Endodermal cell (in vitro differentiated cells): ENCODE results near the gene NRAP. TPM values are rescaled to one million over a fixed set of nuclear protein-coding genes. Genes with fewer than 3 reads are reported as not detected.

Experiments used
- DNase-seq: peaks from one replicate; pipeline ENCODE4 v3.0.0-alpha.2; 2017
- H3K27ac ChIP-seq: 2 replicates; pipeline ENCODE4 v1.5.1; 2013; ENCODE audit warnings: mild to moderate bottlenecking, low read depth, low read length, moderate library complexity
- H3K27me3 ChIP-seq: 2 replicates; pipeline ENCODE4 v1.6.1; 2013; ENCODE audit warnings: mild to moderate bottlenecking, low read length, moderate library complexity; ENCODE audit not compliant: insufficient read depth, control insufficient read depth, poor library complexity, severe bottlenecking
- H3K36me3 ChIP-seq: 2 replicates; pipeline ENCODE4 v1.7.0; 2013; ENCODE audit warnings: mild to moderate bottlenecking, low read length, moderate library complexity; ENCODE audit not compliant: control insufficient read depth, insufficient read depth
- H3K4me1 ChIP-seq: one replicate; pipeline ENCODE4 v1.7.0; 2013; ENCODE audit warnings: low read length; ENCODE audit not compliant: control insufficient read depth, insufficient read depth
- H3K4me3 ChIP-seq: 2 replicates; pipeline ENCODE4 v1.5.1; 2013; ENCODE audit warnings: mild to moderate bottlenecking, low read length, moderate library complexity
- H3K9ac ChIP-seq: 2 replicates; pipeline ENCODE4 v1.6.1; 2013; ENCODE audit warnings: mild to moderate bottlenecking, low read length, moderate library complexity; ENCODE audit not compliant: poor library complexity, severe bottlenecking; ENCODE audit errors: extremely low read depth
- H3K9me3 ChIP-seq: 2 replicates; pipeline ENCODE4 v1.6.1; 2013; ENCODE audit warnings: mild to moderate bottlenecking, low read length, moderate library complexity; ENCODE audit not compliant: control insufficient read depth
- H3K27ac Mint-ChIP-seq: 2 replicates; pipeline ENCODE4 v1.8.0; 2020; ENCODE audit warnings: mixed read lengths
- H3K27me3 Mint-ChIP-seq: 2 replicates; pipeline ENCODE4 v1.8.0; 2021; ENCODE audit warnings: mild to moderate bottlenecking, mixed read lengths; ENCODE audit not compliant: insufficient read depth
- H3K36me3 Mint-ChIP-seq: 2 replicates; pipeline ENCODE4 v1.8.0; 2020; ENCODE audit warnings: low read depth, mixed read lengths
- H3K4me1 Mint-ChIP-seq: 2 replicates; pipeline ENCODE4 v1.8.0; 2020; ENCODE audit warnings: mixed read lengths
- H3K4me3 Mint-ChIP-seq: 2 replicates; pipeline ENCODE4 v1.8.0; 2020; ENCODE audit warnings: mild to moderate bottlenecking, moderate library complexity, mixed read lengths
- H3K9me3 Mint-ChIP-seq: 2 replicates; pipeline ENCODE4 v1.8.0; 2020; ENCODE audit warnings: mild to moderate bottlenecking, mixed read lengths
- WGBS, 2 experiments: methylation state at CpG; one replicate each; pipeline versions ENCODE4 v1.1.5 to v1.1.7; 2013; ENCODE audit warnings: missing lambda C conversion rate in 2 of 2, mixed read lengths in 1 of 2; ENCODE audit not compliant: insufficient coverage in 1 of 2, insufficient read length in 1 of 2; 5-methylcytosine and 5-hydroxymethylcytosine counted together
- long read RNA-seq, 4 experiments: library from polyadenylated mRNA in 2 of 4; library from RNA in 1 of 4; library from capped mRNA in 1 of 4; stranded (forward) in 3 of 4; unstranded in 1 of 4; transcript quantifications; one replicate each; pipeline ENCODE4 v2.0.0, GENCODE V29; 2020 to 2021; ENCODE audit warnings: inconsistent platforms in 1 of 4
- polyA plus RNA-seq, 2 experiments: library from polyadenylated mRNA; stranded (reverse); fragments of 50-300 nt; gene quantifications; one replicate each; pipeline ENCODE4 v1.2.3, GENCODE V29; 2013
- total RNA-seq, 2 donors: library from RNA; stranded (reverse); fragmentation: NEBNext Ultra II Directional in 1 of 2; extraction: Animal tissue kit (Norgen Biotek cat#: 25700) in 1 of 2; gene quantifications; 2 replicates in 1 of 2; 3 replicates in 1 of 2; pipeline ENCODE4 v1.2.1, GENCODE V29; 2021
- TF ChIP-seq, protein P1 (sequence below): fragments of 200-600 bp; sonication (generic); conservative IDR thresholded peaks from 2 replicates; pipeline ENCODE4 v1.5.0; 2021; ENCODE audit warnings: antibody characterized with exemption, mild to moderate bottlenecking

The NRAP gene, protein sequence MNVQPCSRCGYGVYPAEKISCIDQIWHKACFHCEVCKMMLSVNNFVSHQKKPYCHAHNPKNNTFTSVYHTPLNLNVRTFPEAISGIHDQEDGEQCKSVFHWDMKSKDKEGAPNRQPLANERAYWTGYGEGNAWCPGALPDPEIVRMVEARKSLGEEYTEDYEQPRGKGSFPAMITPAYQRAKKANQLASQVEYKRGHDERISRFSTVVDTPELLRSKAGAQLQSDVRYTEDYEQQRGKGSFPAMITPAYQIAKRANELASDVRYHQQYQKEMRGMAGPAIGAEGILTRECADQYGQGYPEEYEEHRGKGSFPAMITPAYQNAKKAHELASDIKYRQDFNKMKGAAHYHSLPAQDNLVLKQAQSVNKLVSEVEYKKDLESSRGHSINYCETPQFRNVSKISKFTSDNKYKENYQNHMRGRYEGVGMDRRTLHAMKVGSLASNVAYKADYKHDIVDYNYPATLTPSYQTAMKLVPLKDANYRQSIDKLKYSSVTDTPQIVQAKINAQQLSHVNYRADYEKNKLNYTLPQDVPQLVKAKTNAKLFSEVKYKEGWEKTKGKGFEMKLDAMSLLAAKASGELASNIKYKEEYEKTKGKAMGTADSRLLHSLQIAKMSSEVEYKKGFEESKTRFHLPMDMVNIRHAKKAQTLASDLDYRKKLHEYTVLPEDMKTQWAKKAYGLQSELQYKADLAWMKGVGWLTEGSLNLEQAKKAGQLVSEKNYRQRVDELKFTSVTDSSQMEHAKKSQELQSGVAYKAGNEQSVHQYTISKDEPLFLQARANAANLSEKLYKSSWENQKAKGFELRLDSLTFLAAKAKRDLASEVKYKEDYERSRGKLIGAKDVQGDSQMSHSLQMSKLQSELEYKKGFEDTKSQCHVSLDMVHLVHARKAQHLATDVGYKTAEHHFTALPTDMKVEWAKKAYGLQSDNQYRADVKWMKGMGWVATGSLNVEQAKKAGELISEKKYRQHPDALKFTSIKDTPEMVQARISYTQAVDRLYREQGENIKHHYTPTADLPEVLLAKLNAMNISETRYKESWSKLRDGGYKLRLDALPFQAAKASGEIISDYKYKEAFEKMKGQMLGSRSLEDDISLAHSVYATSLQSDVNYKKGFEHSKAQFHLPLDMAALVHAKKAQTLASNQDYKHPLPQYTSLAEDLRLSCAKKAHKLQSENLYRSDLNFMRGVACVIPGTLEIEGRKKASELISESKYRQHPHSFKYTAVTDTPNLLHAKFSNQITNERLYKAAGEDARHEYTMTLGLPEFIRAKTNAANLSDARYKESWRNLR (N-terminal part only)
- under 1 TPM; 0.09 to 0.11 TPM for total RNA-seq
- 0.11 TPM for polyA plus RNA-seq (2013, experiment 1 of 2)
- 0.04 TPM for polyA plus RNA-seq (2013, experiment 2 of 2)
- long read RNA-seq, experiment 1, result 0 reads
- long read RNA-seq, experiment 2, partial matches to known transcripts, result 0 of 1 reads
- long read RNA-seq, experiment 2, other reads (novel, unspliced or antisense), result 1 of 1 reads
- long read RNA-seq, experiment 3, partial matches to known transcripts, result 0 of 2 reads
- long read RNA-seq, experiment 3, other reads (novel, unspliced or antisense), result 2 of 2 reads
- long read RNA-seq, experiment 4, result 0 reads

DNA sequence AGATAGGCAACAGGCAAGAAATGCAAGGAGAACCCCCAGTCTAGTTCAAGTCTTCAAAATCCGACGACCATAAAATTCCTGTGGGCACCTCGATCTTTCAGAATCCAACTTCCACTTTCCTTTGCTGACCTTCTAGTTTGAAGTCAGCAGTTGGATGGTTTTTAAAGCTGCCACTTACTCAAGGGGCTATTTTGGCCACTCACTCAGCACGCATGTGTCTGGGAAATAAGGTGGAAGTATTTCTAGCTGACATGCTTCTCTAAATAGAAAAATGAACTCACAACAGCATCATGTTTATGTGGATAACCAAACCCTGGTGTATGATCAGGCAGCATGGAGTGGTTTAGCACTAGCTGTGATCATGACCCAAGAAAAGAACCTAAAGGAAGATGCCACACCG is at the start of gene NRAP:
TSS of gene NRAP (minus strand) at position 134 of the 400 bp plus-strand sequence. CDS start 159 bp downstream, outside the sequence.
- Histone ChIP-seq H3K27me3 (no peaks in the 10 kb centered on the region), H3K4me1 (no peaks in the 10 kb centered on the region), H3K4me3 (no peak within 1 kb of the TSS), H3K9ac (no peak within 1 kb of the TSS), H3K36me3 (no peaks in the 10 kb centered on the region), H3K9me3 (no peaks in the 10 kb centered on the region), H3K27ac (no peak within 1 kb of the TSS)
- TF ChIP-seq, protein P1, sequence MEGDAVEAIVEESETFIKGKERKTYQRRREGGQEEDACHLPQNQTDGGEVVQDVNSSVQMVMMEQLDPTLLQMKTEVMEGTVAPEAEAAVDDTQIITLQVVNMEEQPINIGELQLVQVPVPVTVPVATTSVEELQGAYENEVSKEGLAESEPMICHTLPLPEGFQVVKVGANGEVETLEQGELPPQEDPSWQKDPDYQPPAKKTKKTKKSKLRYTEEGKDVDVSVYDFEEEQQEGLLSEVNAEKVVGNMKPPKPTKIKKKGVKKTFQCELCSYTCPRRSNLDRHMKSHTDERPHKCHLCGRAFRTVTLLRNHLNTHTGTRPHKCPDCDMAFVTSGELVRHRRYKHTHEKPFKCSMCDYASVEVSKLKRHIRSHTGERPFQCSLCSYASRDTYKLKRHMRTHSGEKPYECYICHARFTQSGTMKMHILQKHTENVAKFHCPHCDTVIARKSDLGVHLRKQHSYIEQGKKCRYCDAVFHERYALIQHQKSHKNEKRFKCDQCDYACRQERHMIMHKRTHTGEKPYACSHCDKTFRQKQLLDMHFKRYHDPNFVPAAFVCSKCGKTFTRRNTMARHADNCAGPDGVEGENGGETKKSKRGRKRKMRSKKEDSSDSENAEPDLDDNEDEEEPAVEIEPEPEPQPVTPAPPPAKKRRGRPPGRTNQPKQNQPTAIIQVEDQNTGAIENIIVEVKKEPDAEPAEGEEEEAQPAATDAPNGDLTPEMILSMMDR, result no peak
- peaks cover 2% of the 10 kb centered on the region for H3K27me3 Mint-ChIP-seq
- no peak for DNase-seq
- no peak within 1 kb of the TSS for H3K4me3 Mint-ChIP-seq
- H3K9me3 Mint-ChIP-seq, result no peaks in the 10 kb centered on the region
- peaks cover 11% of the 10 kb centered on the region for H3K4me1 Mint-ChIP-seq
- no peaks in the 10 kb centered on the region for H3K36me3 Mint-ChIP-seq
- H3K27ac Mint-ChIP-seq, result no peak within 1 kb of the TSS
- WGBS, 2 experiments, result 90 to 94% methylated on average over 3 to 5 of the region's 5 CpGs

DNA sequence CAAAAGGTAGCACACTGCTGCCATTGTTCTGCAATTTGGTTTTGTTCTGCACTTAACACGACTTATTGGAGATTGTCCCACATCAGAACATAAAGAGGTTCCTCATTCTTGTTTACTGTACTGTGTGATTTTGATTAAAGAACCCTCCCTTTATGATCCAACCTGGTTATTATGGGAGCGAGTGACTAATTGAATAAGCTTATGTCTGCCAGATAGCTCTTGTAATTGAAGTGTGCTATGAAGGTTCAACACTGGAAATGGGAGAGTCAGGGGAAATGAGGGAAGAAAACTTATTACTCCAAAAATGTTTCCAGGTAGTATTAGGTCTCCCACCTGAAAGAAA is 49.8 kb upstream of the NRAP start:
- Mint-ChIP-seq H3K27me3 (no peaks in the 10 kb centered on the region), H3K36me3 (peaks cover 11% of the 10 kb centered on the region), H3K4me1 (peaks cover 34% of the 10 kb centered on the region), H3K9me3 (no peaks in the 10 kb centered on the region), H3K4me3 (no peak overlapping the region), H3K27ac (no peak overlapping the region)
- TF ChIP-seq, protein P1, result no peak
- DNase-seq, result no peak
- no peaks in the 10 kb centered on the region for H3K27me3 ChIP-seq
- no peak overlapping the region for H3K4me3 ChIP-seq
- WGBS, 2 experiments, result 95 to 100% methylated on average over 1 to 2 of the region's 2 CpGs
- H3K9ac ChIP-seq, result no peak overlapping the region
- H3K27ac ChIP-seq, result no peak overlapping the region
- peaks cover 7% of the 10 kb centered on the region for H3K4me1 ChIP-seq
- H3K9me3 ChIP-seq, result no peaks in the 10 kb centered on the region
- H3K36me3 ChIP-seq, result peaks cover 4% of the 10 kb centered on the region
